NCI-H446 (cell line): ENCODE results near the gene EFCAB11.

Source experiments
- DNase-seq, 2 experiments: peaks; one replicate each; lab custom pipeline; 2025; lab: John Stamatoyannopoulos, UW

The EFCAB11 gene

DNA sequence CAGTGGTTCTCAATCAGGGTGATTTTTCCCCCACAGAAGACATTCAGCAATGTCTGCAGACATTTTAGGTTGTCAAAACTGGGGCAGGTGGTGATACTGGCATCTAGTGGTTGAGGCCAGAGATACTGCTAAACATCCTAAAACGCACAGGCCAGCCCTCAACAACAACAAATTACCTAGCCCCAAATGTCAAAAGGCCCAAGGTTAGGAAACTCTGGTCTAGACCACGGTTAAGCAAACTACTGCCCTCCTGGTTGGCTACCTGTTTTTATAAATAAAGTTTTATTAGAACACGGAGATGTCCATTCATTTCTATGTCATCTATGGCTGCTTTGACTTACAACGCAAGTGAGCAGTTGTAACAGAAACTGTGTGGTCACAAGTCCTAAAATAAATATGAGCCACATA is 186.7 kb downstream of the EFCAB11 start:
- DNase-seq = peak; percentile 21 to 67

GRCh38 chr14:89767131-89767530 is 187.4 kb downstream of the EFCAB11 start:
- DNase-seq = no peak

GRCh38 chr14:89765346-89765745 is 189.2 kb downstream of the EFCAB11 start:
- no peak for DNase-seq

DNA sequence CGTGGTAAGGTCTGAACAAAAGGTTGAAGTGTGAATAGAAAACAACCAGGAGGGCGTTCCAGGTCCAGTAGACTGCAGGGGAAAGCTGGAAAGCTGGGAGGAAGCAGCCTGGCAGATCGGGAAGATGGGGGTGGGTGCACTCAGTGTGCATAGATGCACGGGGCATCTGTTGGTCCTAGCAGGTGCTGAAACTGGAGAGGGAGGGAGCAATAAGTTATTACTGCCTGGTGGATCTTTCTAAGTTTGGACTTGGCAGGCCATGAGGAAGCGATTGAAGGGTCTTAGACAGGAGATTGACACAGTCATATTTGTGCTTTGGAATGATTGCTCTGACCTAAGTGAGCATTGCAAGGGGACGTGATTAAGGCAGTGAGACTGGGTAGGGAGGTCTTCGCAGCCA is 194.4 kb downstream of the EFCAB11 start:
- DNase-seq = no peak

GRCh38 chr14:89757313-89757939 is 197.1 kb downstream of the EFCAB11 start:
- no peak for DNase-seq

DNA sequence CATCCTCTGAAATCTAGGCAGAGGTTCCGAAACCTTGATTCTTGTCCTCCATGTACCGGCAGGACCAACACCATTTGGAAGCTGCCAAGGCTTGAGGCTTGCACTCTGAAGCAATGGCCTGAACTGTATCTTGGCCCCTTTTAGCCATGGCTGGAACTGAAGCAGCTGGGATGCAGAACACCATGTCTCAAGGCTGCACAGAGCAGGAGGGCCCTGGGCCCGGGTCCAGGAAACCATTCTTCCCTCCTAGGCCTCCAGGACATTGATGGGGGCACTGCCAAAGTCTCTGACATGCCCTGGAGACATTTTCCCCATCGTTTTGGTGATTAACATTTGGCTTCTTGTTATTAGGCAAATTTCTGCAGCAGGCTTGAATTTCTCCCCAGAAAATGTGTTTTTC is 198.7 kb downstream of the EFCAB11 start:
- no peak for DNase-seq

DNA sequence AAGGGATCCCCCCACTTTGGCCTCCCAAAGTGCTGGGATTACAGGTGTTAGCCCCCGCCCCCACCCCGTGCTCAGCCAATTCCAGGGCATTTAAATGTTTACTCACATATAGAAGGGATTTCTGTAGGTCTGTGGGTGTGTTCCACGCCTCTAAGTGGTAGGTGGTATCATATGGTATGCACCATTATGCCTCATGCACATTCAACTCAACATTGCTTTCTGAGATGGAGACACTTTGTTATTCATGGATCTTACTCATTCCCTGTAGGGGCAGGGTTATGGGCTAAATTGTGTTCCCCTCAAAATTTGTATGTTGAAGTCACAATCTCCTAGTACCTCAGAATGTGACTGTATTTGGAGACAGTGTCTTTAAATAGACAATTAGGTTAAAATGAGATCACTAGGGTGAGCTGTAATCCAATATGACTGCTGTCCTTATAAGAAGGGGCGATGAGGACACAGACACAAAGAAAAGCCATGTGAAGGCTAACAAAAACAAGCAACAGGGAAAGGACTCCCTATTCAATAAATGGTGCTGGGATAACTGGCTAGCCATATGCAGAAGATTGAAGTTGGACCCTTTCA is 200.6 kb downstream of the EFCAB11 start:
- no peak for DNase-seq

- peak; percentile 15 to 39 for DNase-seq
Measured at GRCh38 chr14:89750908-89751392, 203.6 kb downstream of the EFCAB11 start.

GRCh38 chr14:89750281-89750755 is 204.2 kb downstream of the EFCAB11 start:
- DNase-seq = peak in 1 of 2 experiments; percentile 39

DNA sequence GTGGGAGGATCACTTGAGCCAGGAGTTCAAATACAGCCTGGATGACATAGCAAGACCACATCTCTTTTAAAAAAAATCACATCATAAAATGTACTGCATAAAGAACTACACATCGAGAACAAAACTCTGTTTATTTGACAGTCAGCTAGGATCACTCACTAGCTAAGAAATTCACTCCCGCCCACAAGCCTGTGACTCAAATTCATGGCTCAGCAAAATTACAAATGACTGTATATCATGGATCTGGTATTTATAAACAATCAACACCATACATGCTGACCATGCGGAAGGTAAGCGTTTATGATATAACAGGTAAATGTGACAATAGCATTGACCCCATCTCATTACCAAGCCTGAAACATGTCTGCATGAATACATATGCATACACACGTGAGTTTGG is 206.5 kb downstream of the EFCAB11 start:
- DNase-seq = no peak

- DNase-seq = no peak
Measured at GRCh38 chr14:89747126-89747525, 207.4 kb downstream of the EFCAB11 start.

- no peak for DNase-seq
Measured at GRCh38 chr14:89746654-89747053, 207.9 kb downstream of the EFCAB11 start.

- no peak for DNase-seq
Measured at GRCh38 chr14:89746135-89746534, 208.4 kb downstream of the EFCAB11 start.
